Tibial artery (tissue), 4 donors: ENCODE measurements around the gene NUDT13.

ENCODE experiments used
- DNase-seq, 2 donors: peaks; one replicate each; pipeline ENCODE4 v3.0.0-alpha.2; 2019
- H3K27ac ChIP-seq, 2 donors: fragments of 200-600 bp; sonication (generic) in 1 of 2; 1 replicate in 1 of 2; 2 replicates in 1 of 2; pipeline ENCODE4 v1.5.1; 2018 to 2019; ENCODE audit warnings: mild to moderate bottlenecking in 1 of 2
- H3K27me3 ChIP-seq, 2 donors: fragments of 200-600 bp; sonication (generic) in 1 of 2; one replicate each; pipeline versions ENCODE4 v1.5.1 to v1.6.0; 2016 to 2019
- H3K36me3 ChIP-seq, 3 donors: fragments of 200-600 bp; sonication (generic) in 2 of 3; one replicate each; pipeline ENCODE4 v1.5.1; 2016 to 2019; ENCODE audit warnings: mild to moderate bottlenecking in 2 of 3
- H3K4me1 ChIP-seq, 4 donors: fragments of 200-600 bp; sonication (generic) in 2 of 4; 1 replicate in 3 of 4; 2 replicates in 1 of 4; pipeline ENCODE4 v1.5.1; 2016 to 2019
- H3K4me3 ChIP-seq, 2 donors: fragments of 200-600 bp; sonication (generic) in 1 of 2; 1 replicate in 1 of 2; 2 replicates in 1 of 2; pipeline ENCODE4 v1.5.1; 2018 to 2019; ENCODE audit warnings: mild to moderate bottlenecking in 2 of 2
- H3K9me3 ChIP-seq, 3 donors: fragments of 200-600 bp; sonication (generic) in 1 of 3; one replicate each; pipeline ENCODE4 v1.5.1; 2016 to 2019
- intact Hi-C: fragments of 100-400 bp; cut with DNase I; formaldehyde crosslinking; loops from one replicate; pipeline ENCODE4 v1.15.0; 2023; ENCODE audit warnings: low total_unique reads
- TF ChIP-seq, protein P1 (sequence below), 2 experiments: fragments of 200-600 bp in 1 of 2; fragments of 450-650 bp in 1 of 2; IDR thresholded peaks; one replicate each; pipeline ENCODE4 v1.5.1; 2017 to 2019; ENCODE audit warnings: antibody characterized with exemption in 2 of 2, mild to moderate bottlenecking in 1 of 2, moderate library complexity in 1 of 2

Gene NUDT13

GRCh38 chr10:73156054-73156453 lies 45.8 kb downstream of the NUDT13 start:
- no peak overlapping the region for H3K4me3 ChIP-seq
- TF ChIP-seq, protein P1, sequence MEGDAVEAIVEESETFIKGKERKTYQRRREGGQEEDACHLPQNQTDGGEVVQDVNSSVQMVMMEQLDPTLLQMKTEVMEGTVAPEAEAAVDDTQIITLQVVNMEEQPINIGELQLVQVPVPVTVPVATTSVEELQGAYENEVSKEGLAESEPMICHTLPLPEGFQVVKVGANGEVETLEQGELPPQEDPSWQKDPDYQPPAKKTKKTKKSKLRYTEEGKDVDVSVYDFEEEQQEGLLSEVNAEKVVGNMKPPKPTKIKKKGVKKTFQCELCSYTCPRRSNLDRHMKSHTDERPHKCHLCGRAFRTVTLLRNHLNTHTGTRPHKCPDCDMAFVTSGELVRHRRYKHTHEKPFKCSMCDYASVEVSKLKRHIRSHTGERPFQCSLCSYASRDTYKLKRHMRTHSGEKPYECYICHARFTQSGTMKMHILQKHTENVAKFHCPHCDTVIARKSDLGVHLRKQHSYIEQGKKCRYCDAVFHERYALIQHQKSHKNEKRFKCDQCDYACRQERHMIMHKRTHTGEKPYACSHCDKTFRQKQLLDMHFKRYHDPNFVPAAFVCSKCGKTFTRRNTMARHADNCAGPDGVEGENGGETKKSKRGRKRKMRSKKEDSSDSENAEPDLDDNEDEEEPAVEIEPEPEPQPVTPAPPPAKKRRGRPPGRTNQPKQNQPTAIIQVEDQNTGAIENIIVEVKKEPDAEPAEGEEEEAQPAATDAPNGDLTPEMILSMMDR (IDR thresholded peaks at IDR 0.05), result no peak
- no peaks in the 10 kb centered on the region for H3K9me3 ChIP-seq
- intact Hi-C loops, result loop anchor here (5.0 kb wide), 1 partner anchor 64 kb away; no protein-coding TSS in a partner anchor
- no peaks in the 10 kb centered on the region for H3K27me3 ChIP-seq
- peaks cover 0 to 6% (median 1%) of the 10 kb centered on the region in 4 donors for H3K4me1 ChIP-seq
- no peak overlapping the region for H3K27ac ChIP-seq
- DNase-seq, result no peak
- H3K36me3 ChIP-seq, result peaks cover 46 to 67% (median 58%) of the 10 kb centered on the region in 3 donors

DNA sequence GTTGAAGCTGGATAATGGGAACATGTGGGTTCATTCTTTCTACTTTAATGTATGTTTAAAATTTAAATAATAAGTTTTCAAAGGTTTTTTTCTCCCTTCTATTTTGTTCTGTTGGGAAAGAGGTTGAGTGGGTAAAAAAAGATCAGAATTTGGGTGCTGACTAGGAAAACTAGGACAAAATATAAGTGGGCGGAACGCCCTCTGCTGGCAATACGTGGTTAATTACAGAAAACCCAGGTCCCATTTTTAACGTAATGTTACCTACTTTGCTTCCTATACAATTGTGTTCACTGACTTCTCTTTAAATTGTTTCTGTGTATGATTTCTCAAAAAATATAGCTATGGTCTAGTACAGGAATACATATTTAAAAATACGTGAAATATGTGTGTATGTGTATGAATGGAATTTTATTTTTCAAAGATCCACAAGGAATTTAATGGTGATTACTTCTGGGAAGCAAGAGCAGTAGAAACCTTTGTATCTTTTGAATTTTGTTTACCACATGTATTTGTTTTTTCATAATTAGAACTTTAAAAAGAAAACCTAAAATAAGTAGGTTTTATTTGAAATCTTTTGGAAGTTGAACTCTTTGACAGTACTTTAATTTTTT lies 48.9 kb downstream of the NUDT13 start:
- Histone ChIP-seq H3K4me1 (peaks cover 0 to 27% (median 10%) of the 10 kb centered on the region in 4 donors), H3K27me3 (no peaks in the 10 kb centered on the region), H3K27ac (no peak overlapping the region), H3K36me3 (peaks cover 25 to 53% (median 53%) of the 10 kb centered on the region in 3 donors), H3K9me3 (no peaks in the 10 kb centered on the region), H3K4me3 (no peak overlapping the region)
- intact Hi-C loops, result loop anchor here (5.0 kb wide), 1 partner anchor 67 kb away; no protein-coding TSS in a partner anchor
- peak; percentile 43 to 76 for DNase-seq
- TF ChIP-seq, protein P1 (IDR thresholded peaks at IDR 0.05), result peak; percentile 75 to 76

DNA sequence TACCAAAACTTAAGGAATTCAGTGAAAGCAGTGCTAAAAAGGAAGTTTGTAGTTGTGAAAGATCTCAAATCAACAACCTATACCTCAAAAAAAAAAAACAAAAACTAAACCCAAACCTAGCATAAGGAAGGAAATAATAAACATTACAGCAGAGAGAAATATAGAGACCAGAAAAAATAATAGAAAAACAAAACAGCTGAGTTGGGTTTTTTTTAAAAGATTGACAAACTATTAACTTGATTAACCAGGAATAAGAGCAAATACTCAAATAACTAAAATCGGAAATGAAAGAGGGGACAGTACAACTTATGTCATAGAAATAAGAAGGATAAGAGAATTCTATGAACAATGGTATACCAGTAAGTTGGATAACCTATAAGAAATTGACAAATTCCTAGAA lies 50.8 kb downstream of the NUDT13 start:
- Histone ChIP-seq H3K27ac (no peak overlapping the region), H3K4me1 (peaks cover 0 to 32% (median 13%) of the 10 kb centered on the region in 4 donors), H3K4me3 (no peak overlapping the region), H3K9me3 (no peaks in the 10 kb centered on the region), H3K36me3 (peaks cover 10 to 36% (median 34%) of the 10 kb centered on the region in 3 donors), H3K27me3 (no peaks in the 10 kb centered on the region)
- intact Hi-C loops, result loop anchor here (5.0 kb wide), 1 partner anchor 799 kb away; no protein-coding TSS in a partner anchor
- DNase-seq, result no peak
- TF ChIP-seq, protein P1 (IDR thresholded peaks at IDR 0.05), result no peak

DNA sequence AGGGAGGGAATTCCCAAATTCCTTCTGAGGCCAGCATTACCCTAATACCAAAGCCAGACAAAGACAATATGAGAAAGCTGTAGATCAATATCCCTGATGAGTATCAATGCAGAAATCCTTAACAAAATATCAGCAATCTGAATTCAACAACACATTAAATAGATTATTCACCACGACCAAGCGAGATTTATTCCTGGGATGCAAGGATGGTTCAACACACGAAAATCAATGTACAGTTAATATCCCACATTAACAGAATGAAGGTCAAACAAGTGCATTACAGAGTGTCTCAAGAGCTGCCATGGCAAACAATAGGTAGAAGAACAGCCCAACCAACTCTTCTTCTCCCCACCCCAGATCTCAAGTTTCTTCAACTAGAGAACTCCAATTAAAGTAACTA lies 51.4 kb downstream of the NUDT13 start:
- DNase-seq, result no peak

DNA sequence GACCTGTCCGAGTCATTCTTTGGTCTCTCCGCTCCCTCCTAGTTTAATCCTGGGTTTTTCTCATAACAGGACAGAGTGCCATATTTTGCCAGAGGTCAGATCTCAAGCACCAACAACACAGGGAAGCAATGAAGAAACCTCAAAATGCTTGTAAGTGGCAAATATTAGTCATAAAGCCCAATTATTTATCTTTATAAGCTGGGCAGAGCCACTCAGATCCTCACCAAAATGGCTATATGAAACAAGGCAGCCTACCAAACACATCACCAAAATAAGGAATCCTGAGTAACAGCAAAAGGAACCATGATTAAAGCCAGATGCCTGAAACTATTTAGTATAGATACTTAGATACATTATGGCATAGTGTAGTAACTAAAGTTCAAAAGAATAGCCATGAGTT lies 52.8 kb downstream of the NUDT13 start:
- H3K4me1 ChIP-seq, result peaks cover 0 to 47% (median 21%) of the 10 kb centered on the region in 4 donors
- H3K27ac ChIP-seq, result no peak overlapping the region
- TF ChIP-seq, protein P1 (IDR thresholded peaks at IDR 0.05), result no peak
- H3K4me3 ChIP-seq, result no peak overlapping the region
- intact Hi-C loops, result loop anchor here (5.0 kb wide), 1 partner anchor 801 kb away; no protein-coding TSS in a partner anchor
- no peaks in the 10 kb centered on the region for H3K27me3 ChIP-seq
- no peaks in the 10 kb centered on the region for H3K9me3 ChIP-seq
- peaks cover 10 to 27% (median 19%) of the 10 kb centered on the region in 3 donors for H3K36me3 ChIP-seq
- no peak for DNase-seq

More for the DNA sequence above, 51.4 kb downstream of the NUDT13 start:
- no peaks in the 10 kb centered on the region for H3K9me3 ChIP-seq
- no peak overlapping the region for H3K4me3 ChIP-seq
- H3K36me3 ChIP-seq, result peaks cover 10 to 31% (median 28%) of the 10 kb centered on the region in 3 donors
- H3K27me3 ChIP-seq, result no peaks in the 10 kb centered on the region
- no peak overlapping the region for H3K27ac ChIP-seq
- TF ChIP-seq, protein P1 (IDR thresholded peaks at IDR 0.05), result no peak
- peaks cover 0 to 38% (median 17%) of the 10 kb centered on the region in 4 donors for H3K4me1 ChIP-seq
- intact Hi-C loops, result loop anchor here (5.0 kb wide), 1 partner anchor 799 kb away; no protein-coding TSS in a partner anchor
